Calu3 (cell line): Measurements from ENCODE around the gene ACACA. TPM values are rescaled to one million over a fixed set of nuclear protein-coding genes. Genes with fewer than 3 reads are reported as not detected.

ENCODE experiments used
- BruUV-seq: library from RNA; stranded (reverse); fragments of 400-500 nt; replicated peaks from 2 replicates; lab custom pipeline; 2021; lab: Mats Ljungman, UMichigan
- CTCF ChIA-PET: fragments of 300-600 bp; sonication (Branson Sonifier 250); formaldehyde crosslinking; loops from one replicate; lab custom pipeline; 2022; ENCODE audit warnings: antibody characterized with exemption; lab: Charles Lee
- DNase-seq: peaks from one replicate; pipeline ENCODE4 v3.0.0; 2022
- H3K27ac Mint-ChIP-seq: one replicate; pipeline ENCODE4 v1.8.0; 2022; ENCODE audit warnings: mixed read lengths; ENCODE audit not compliant: unreplicated experiment
- H3K27me3 Mint-ChIP-seq: one replicate; pipeline ENCODE4 v1.8.0; 2022; ENCODE audit warnings: mixed read lengths; ENCODE audit not compliant: unreplicated experiment
- H3K36me3 Mint-ChIP-seq: one replicate; pipeline ENCODE4 v1.8.0; 2022; ENCODE audit warnings: mild to moderate bottlenecking, moderate library complexity, mixed read lengths; ENCODE audit not compliant: insufficient read depth, unreplicated experiment
- H3K4me1 Mint-ChIP-seq: one replicate; pipeline ENCODE4 v1.8.0; 2022; ENCODE audit warnings: mild to moderate bottlenecking, low read depth, mixed read lengths; ENCODE audit not compliant: unreplicated experiment
- H3K4me3 Mint-ChIP-seq: one replicate; pipeline ENCODE4 v1.8.0; 2022; ENCODE audit warnings: mild to moderate bottlenecking, low read depth, moderate library complexity, mixed read lengths; ENCODE audit not compliant: unreplicated experiment
- H3K9me3 Mint-ChIP-seq: one replicate; pipeline ENCODE4 v1.8.0; 2022; ENCODE audit warnings: low read depth, mixed read lengths; ENCODE audit not compliant: unreplicated experiment
- CTCF ChIP-seq: fragments of 200-600 bp; IDR thresholded peaks from one replicate; pipeline ENCODE4 v1.8.0; 2022; ENCODE audit warnings: antibody characterized with exemption; ENCODE audit not compliant: unreplicated experiment
- intact Hi-C: fragments of 100-400 bp; cut with micrococcal nuclease; formaldehyde crosslinking; loops from one replicate; pipeline ENCODE4 v1.10.0; 2022; ENCODE audit not compliant: unreplicated experiment
- total RNA-seq: library from RNA; stranded (reverse); gene quantifications from 2 replicates; pipeline ENCODE4 v1.2.3, GENCODE V29; 2022

Gene ACACA
- total RNA-seq, 1 experiment from 2014 or later: 392 TPM

- peak overlapping the region; percentile 38 for H3K4me3 Mint-ChIP-seq
- TF ChIP-seq CTCF: no peak
- no peaks in the 10 kb centered on the region for H3K9me3 Mint-ChIP-seq
- intact Hi-C loops: loop anchor here (5.0 kb wide), 1 partner anchor 441 kb away; no protein-coding TSS in a partner anchor
- H3K27ac Mint-ChIP-seq: peak overlapping the region; percentile 12
- no peaks in the 10 kb centered on the region for H3K36me3 Mint-ChIP-seq
- peaks cover 41% of the 10 kb centered on the region for H3K27me3 Mint-ChIP-seq
- peaks cover 19% of the 10 kb centered on the region for H3K4me1 Mint-ChIP-seq
- no TSS peak for BruUV-seq
- DNase-seq: no peak
- CTCF ChIA-PET: interaction anchor here (0.6 to 1.9 kb wide), 23 partner anchors 8 to 1915 kb away, joined by 3 to 18 read pairs (median 5); no protein-coding TSS in a partner anchor
Measured at GRCh38 chr17:37068266-37068665, 338.4 kb downstream of the ACACA start.

GRCh38 chr17:37067555-37068111 lies 339.0 kb downstream of the ACACA start:
- peak; percentile 94 for DNase-seq
- peaks cover 19% of the 10 kb centered on the region for H3K4me1 Mint-ChIP-seq
- peaks cover 47% of the 10 kb centered on the region for H3K27me3 Mint-ChIP-seq
- no peaks in the 10 kb centered on the region for H3K36me3 Mint-ChIP-seq
- BruUV-seq: no TSS peak
- no peak for TF ChIP-seq CTCF
- peak overlapping the region; percentile 12 for H3K27ac Mint-ChIP-seq
- intact Hi-C loops: loop anchor here (5.0 kb wide), 1 partner anchor 440 kb away; no protein-coding TSS in a partner anchor
- CTCF ChIA-PET: interaction anchor here (0.6 to 1.9 kb wide), 26 partner anchors 9 to 1916 kb away, joined by 3 to 18 read pairs (median 4); no protein-coding TSS in a partner anchor
- H3K4me3 Mint-ChIP-seq: peak overlapping the region; percentile 38
- H3K9me3 Mint-ChIP-seq: no peaks in the 10 kb centered on the region

- DNase-seq: no peak
- Mint-ChIP-seq H3K27me3 (peaks cover 57% of the 10 kb centered on the region), H3K4me1 (peaks cover 19% of the 10 kb centered on the region), H3K4me3 (no peak overlapping the region), H3K9me3 (no peaks in the 10 kb centered on the region), H3K27ac (no peak overlapping the region), H3K36me3 (no peaks in the 10 kb centered on the region)
- no TSS peak for BruUV-seq
- TF ChIP-seq CTCF: no peak
- intact Hi-C loops: loop anchor here (5.0 kb wide), 1 partner anchor 439 kb away; no protein-coding TSS in a partner anchor
- CTCF ChIA-PET: interaction anchor here (0.6 to 1.9 kb wide), 8 partner anchors 16 to 1917 kb away, joined by 3 to 18 read pairs (median 6); no protein-coding TSS in a partner anchor
Measured at GRCh38 chr17:37066322-37067255, 340.0 kb downstream of the ACACA start.
